DOHH2 (cell line): ENCODE data around the gene ZNF526.

Source experiments
- EZH2phosphoT487 ChIP-seq: fragments of 200-600 bp; sonication (generic); IDR thresholded peaks from 2 replicates; pipeline ENCODE4 v1.6.1; 2017; ENCODE audit warnings: borderline replicate concordance, mild to moderate bottlenecking, antibody characterized with exemption, low read length, moderate library complexity, mixed read lengths
- TF ChIP-seq, protein P1 (sequence below): fragments of 200-600 bp; sonication (generic); IDR thresholded peaks from one replicate; pipeline ENCODE4 v1.5.1; 2014; ENCODE audit warnings: antibody characterized with exemption, mild to moderate bottlenecking, low read depth, low read length; ENCODE audit not compliant: poor library complexity, severe bottlenecking

DNA sequence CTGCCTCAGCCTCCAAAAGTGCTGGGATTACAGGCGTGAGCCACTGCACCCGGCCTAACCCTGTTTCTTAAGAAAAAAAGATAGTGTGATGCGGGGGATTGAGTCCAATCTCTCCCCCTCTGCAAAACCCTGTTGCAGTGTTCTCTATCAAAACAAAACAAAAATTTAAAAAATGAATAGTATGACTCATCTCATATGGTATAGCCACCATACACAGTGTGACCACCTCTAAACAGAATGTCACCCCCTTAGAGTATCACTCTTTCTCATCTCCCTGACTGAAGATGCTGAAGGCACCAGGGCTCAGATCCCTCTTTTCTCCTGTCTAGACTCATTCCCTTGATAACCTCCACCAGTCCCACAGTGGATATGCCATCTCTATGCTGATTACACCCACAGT, 41.7 kb downstream of the ZNF526 start:
- TF ChIP-seq, protein P1, sequence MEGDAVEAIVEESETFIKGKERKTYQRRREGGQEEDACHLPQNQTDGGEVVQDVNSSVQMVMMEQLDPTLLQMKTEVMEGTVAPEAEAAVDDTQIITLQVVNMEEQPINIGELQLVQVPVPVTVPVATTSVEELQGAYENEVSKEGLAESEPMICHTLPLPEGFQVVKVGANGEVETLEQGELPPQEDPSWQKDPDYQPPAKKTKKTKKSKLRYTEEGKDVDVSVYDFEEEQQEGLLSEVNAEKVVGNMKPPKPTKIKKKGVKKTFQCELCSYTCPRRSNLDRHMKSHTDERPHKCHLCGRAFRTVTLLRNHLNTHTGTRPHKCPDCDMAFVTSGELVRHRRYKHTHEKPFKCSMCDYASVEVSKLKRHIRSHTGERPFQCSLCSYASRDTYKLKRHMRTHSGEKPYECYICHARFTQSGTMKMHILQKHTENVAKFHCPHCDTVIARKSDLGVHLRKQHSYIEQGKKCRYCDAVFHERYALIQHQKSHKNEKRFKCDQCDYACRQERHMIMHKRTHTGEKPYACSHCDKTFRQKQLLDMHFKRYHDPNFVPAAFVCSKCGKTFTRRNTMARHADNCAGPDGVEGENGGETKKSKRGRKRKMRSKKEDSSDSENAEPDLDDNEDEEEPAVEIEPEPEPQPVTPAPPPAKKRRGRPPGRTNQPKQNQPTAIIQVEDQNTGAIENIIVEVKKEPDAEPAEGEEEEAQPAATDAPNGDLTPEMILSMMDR, result no peak
- no peak for TF ChIP-seq EZH2phosphoT487
